SU-DHL-6 (cell line): ENCODE results near the gene RAB11FIP2.

ENCODE experiments used
- EZH2phosphoT487 ChIP-seq: fragments of 200-600 bp; sonication (generic), shearing (Covaris generic); conservative IDR thresholded peaks from 2 replicates; pipeline ENCODE4 v1.6.1; 2018; ENCODE audit warnings: mild to moderate bottlenecking, antibody characterized with exemption, low read length, moderate library complexity, mixed read lengths
- TF ChIP-seq, protein P1 (sequence below): fragments of 200-600 bp; sonication (generic); IDR thresholded peaks from one replicate; pipeline ENCODE4 v1.5.1; 2017; ENCODE audit warnings: antibody characterized with exemption, mild to moderate bottlenecking, low read length, moderate library complexity; ENCODE audit not compliant: insufficient read depth, poor library complexity, severe bottlenecking

GRCh38 chr10:118047157-118047719 is 497 bp upstream of the RAB11FIP2 start:
- TF ChIP-seq, protein P1, sequence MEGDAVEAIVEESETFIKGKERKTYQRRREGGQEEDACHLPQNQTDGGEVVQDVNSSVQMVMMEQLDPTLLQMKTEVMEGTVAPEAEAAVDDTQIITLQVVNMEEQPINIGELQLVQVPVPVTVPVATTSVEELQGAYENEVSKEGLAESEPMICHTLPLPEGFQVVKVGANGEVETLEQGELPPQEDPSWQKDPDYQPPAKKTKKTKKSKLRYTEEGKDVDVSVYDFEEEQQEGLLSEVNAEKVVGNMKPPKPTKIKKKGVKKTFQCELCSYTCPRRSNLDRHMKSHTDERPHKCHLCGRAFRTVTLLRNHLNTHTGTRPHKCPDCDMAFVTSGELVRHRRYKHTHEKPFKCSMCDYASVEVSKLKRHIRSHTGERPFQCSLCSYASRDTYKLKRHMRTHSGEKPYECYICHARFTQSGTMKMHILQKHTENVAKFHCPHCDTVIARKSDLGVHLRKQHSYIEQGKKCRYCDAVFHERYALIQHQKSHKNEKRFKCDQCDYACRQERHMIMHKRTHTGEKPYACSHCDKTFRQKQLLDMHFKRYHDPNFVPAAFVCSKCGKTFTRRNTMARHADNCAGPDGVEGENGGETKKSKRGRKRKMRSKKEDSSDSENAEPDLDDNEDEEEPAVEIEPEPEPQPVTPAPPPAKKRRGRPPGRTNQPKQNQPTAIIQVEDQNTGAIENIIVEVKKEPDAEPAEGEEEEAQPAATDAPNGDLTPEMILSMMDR: no peak
- no peak for TF ChIP-seq EZH2phosphoT487
